BE2C (cell line): ENCODE results near the gene PPP1R8.

Source experiments
- DNase-seq: peaks from one replicate; pipeline ENCODE4 v3.0.0-alpha.2; 2020
- H3K27me3 ChIP-seq: fragments of 250-450 bp; sonication (Bioruptor Pico); 2 replicates; pipeline ENCODE4 v1.5.1; 2020; ENCODE audit warnings: mild to moderate bottlenecking
- H3K36me3 ChIP-seq: fragments of 250-450 bp; sonication (Bioruptor Pico); 2 replicates; pipeline ENCODE4 v1.5.1; 2020; ENCODE audit warnings: mild to moderate bottlenecking
- H3K4me1 ChIP-seq: fragments of 250-450 bp; sonication (Bioruptor Pico); 2 replicates; pipeline ENCODE4 v1.5.1; 2020
- H3K4me3 ChIP-seq: 2 replicates; pipeline ENCODE4 v1.5.1; 2011; ENCODE audit warnings: low read depth, low read length
- H3K9me3 ChIP-seq: fragments of 250-450 bp; sonication (Bioruptor Pico); 2 replicates; pipeline ENCODE4 v1.5.1; 2020
- CTCF ChIP-seq: IDR thresholded peaks from 2 replicates; pipeline ENCODE4 v1.5.1; 2012; ENCODE audit warnings: mild to moderate bottlenecking, low read depth, low read length

PPP1R8 gene

GRCh38 chr1:27887215-27888021 is 56.8 kb downstream of the PPP1R8 start:
- no peak for DNase-seq
- Histone ChIP-seq H3K4me3 (no peak overlapping the region), H3K4me1 (no peaks in the 10 kb centered on the region), H3K9me3 (no peaks in the 10 kb centered on the region), H3K36me3 (no peaks in the 10 kb centered on the region), H3K27me3 (no peaks in the 10 kb centered on the region)
- no peak for TF ChIP-seq CTCF

GRCh38 chr1:27889506-27889905 is 58.9 kb downstream of the PPP1R8 start:
- H3K27me3 ChIP-seq, result no peaks in the 10 kb centered on the region
- DNase-seq, result no peak
- H3K36me3 ChIP-seq, result peaks cover 16% of the 10 kb centered on the region
- no peak overlapping the region for H3K4me3 ChIP-seq
- no peak for TF ChIP-seq CTCF
- H3K9me3 ChIP-seq, result no peaks in the 10 kb centered on the region
- no peaks in the 10 kb centered on the region for H3K4me1 ChIP-seq

GRCh38 chr1:27891196-27891889 is 60.8 kb downstream of the PPP1R8 start:
- no peak for DNase-seq
- Histone ChIP-seq H3K27me3 (no peaks in the 10 kb centered on the region), H3K36me3 (peaks cover 16% of the 10 kb centered on the region), H3K4me1 (no peaks in the 10 kb centered on the region), H3K4me3 (no peak overlapping the region), H3K9me3 (no peaks in the 10 kb centered on the region)
- no peak for TF ChIP-seq CTCF

DNA sequence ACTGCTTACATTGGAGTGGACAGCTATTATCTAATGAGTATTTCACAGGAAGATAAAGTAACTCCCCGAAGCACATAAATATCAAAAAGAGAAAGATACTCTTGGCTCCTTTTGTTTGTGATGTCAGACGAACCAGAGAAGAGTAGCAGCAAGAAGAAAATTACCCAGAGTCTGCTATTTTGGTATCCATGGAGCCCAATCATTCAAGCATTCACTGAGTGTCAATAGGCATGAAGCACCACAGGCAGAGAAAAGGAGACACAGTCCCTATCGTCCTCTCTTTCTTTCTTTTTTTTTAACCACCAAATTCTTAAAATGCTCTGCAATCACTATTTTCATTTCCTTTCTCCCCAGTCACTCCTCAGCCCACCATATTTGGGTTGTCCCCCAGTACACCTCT is 63.9 kb downstream of the PPP1R8 start:
- Histone ChIP-seq H3K27me3 (no peaks in the 10 kb centered on the region), H3K9me3 (no peaks in the 10 kb centered on the region), H3K4me3 (no peak overlapping the region), H3K36me3 (peaks cover 16% of the 10 kb centered on the region), H3K4me1 (no peaks in the 10 kb centered on the region)
- TF ChIP-seq CTCF, result no peak
- DNase-seq, result no peak
